Stimulated activated naive B cell treated with anti-CD40 and anti-IgM and Interleukin-4, amounts not matched to agents 10 μg/mL and 1 μg/mL and 100 μg/mL, for 72 hours (primary cell): ENCODE results near the gene FARP1.
A peak's percentile ranks its signal among the peaks of the same experiment; 100 is the strongest.

Source experiments
- ATAC-seq, 2 donors: fragments of 150-1000 bp; cut with Tn5 transposase; replicated peaks; 2 replicates each; pipeline ENCODE4 v1.10.0; 2021; ENCODE audit warnings: moderate library complexity in 1 of 2
- DNase-seq: peaks from one replicate; pipeline ENCODE4 v3.0.0; 2021
- H3K27ac Mint-ChIP-seq: one replicate; pipeline ENCODE4 v1.8.0; 2022; ENCODE audit warnings: mild to moderate bottlenecking, mixed read lengths
- H3K27me3 Mint-ChIP-seq, 2 donors: one replicate each; pipeline ENCODE4 v1.8.0; 2022; ENCODE audit warnings: mixed read lengths in 2 of 2
- H3K36me3 Mint-ChIP-seq, 2 donors: one replicate each; pipeline ENCODE4 v1.8.0; 2022; ENCODE audit warnings: mixed read lengths in 2 of 2, mild to moderate bottlenecking in 1 of 2
- H3K4me1 Mint-ChIP-seq, 2 donors: one replicate each; pipeline ENCODE4 v1.8.0; 2022; ENCODE audit warnings: mixed read lengths in 2 of 2, mild to moderate bottlenecking in 1 of 2
- H3K4me3 Mint-ChIP-seq, 2 donors: one replicate each; pipeline ENCODE4 v1.8.0; 2022; ENCODE audit warnings: mild to moderate bottlenecking in 2 of 2, mixed read lengths in 2 of 2, moderate library complexity in 1 of 2
- H3K9me3 Mint-ChIP-seq, 2 donors: one replicate each; pipeline ENCODE4 v1.8.0; 2022; ENCODE audit warnings: mixed read lengths in 2 of 2, mild to moderate bottlenecking in 1 of 2

FARP1 gene

GRCh38 chr13:98443329-98443728 is 300.4 kb downstream of the FARP1 start:
- peaks cover 21 to 43% of the 10 kb centered on the region in 2 donors for H3K4me1 Mint-ChIP-seq
- no peaks in the 10 kb centered on the region for H3K9me3 Mint-ChIP-seq
- peak overlapping the region; percentile 67 for H3K27ac Mint-ChIP-seq
- DNase-seq (no peak), ATAC-seq (no peak)
- H3K4me3 Mint-ChIP-seq: peak overlapping the region in 1 of 2 donors; percentile 47
- H3K36me3 Mint-ChIP-seq: peaks cover 4 to 13% of the 10 kb centered on the region in 2 donors
- H3K27me3 Mint-ChIP-seq: no peaks in the 10 kb centered on the region

DNA sequence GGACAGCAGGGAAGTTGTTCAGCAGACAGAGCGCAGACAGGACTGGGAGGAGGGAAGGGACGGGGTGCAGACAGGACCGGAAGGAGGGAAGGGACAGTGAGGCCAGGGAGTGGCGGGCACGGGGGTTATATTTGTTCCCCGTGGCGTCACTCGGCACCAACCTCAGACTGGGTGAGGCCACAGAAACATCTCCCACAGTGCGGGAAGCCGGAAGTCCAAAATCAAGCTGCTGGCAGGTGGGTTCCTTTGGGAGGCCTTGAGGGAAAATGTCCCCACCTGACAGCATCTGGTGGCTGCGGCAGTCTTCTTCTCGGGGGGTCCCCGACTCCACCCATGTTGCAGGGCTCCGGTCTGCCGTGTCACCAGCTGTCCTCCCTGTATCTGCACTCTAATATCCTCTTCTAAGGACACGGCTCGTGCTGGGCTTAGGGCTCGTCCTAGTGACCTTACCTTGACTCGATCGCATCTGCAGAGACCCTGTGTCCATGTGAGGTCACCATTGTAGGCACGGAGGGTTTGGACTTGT is 301.0 kb downstream of the FARP1 start:
- H3K4me1 Mint-ChIP-seq: peaks cover 21 to 46% of the 10 kb centered on the region in 2 donors
- DNase-seq (no peak), ATAC-seq (no peak)
- no peaks in the 10 kb centered on the region for H3K9me3 Mint-ChIP-seq
- H3K27me3 Mint-ChIP-seq: no peaks in the 10 kb centered on the region
- H3K4me3 Mint-ChIP-seq: peak overlapping the region in 1 of 2 donors; percentile 7
- no peak overlapping the region for H3K27ac Mint-ChIP-seq
- H3K36me3 Mint-ChIP-seq: peaks cover 5 to 19% of the 10 kb centered on the region in 2 donors

DNA sequence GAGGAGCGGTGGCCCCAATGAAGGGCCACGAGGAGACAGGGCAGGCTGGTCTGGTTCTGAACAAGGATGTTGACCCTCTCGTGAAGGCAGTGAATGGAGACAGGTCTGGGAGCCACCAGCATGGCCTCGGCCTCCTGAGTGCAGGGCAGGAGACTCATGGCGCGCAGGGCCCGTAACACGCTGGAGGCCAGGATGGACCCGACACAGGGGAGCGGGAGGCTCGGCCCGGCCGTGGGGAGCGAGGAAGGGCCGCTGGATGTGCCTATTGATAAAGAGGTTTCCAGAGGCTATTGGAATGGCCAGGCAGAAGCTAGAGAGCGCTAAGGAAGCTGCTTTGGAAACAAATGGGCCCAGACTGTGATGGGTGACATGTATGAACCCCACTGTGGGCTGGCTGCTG is 301.5 kb downstream of the FARP1 start:
- peak overlapping the region; percentile 6 for H3K27ac Mint-ChIP-seq
- DNase-seq (no peak), ATAC-seq (no peak)
- H3K4me1 Mint-ChIP-seq: peaks cover 21 to 49% of the 10 kb centered on the region in 2 donors
- H3K36me3 Mint-ChIP-seq: peaks cover 9 to 22% of the 10 kb centered on the region in 2 donors
- peak overlapping the region in 1 of 2 donors; percentile 7 for H3K4me3 Mint-ChIP-seq
- no peaks in the 10 kb centered on the region for H3K27me3 Mint-ChIP-seq
- H3K9me3 Mint-ChIP-seq: no peaks in the 10 kb centered on the region

DNA sequence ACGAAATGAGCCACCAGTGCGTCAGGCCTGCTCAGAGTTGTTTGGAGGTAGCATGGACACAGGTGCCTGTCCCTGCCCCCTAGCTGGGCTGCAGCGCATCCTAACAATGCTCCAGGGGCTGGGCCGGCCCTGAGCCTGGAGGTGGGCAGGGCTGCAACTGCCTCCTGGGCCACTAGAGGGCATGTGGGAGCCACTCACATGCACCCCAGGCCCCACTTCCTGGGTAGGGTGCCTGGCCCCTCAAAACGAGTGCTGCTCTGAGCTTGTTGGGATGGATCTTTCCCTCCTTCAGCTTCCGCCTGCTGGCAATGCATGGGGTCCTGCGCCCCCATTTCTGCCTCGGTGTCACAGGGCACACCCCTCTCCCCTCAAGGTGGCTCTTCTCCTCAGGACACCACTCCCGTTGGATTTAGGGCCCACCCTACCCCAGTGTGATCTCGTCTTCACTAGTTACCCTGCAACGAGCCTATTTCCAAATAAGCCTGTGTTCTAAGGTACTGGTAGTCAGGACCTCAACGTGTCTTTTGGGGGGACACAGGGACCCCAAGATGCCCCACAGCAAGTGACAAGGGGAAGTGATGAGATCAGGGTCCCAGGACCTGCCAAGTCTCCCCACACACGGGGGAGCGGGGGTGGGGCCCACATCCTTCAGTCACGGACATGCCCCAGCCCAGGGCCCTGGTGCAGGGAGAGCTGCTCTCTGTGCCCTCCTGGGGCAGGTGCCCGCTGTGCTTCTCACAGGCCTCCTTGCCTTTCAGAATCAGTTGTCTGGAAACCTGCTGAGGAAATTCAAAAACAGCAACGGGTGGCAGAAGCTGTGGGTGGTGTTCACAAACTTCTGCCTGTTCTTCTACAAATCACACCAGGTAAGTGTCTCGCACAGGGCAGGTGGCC is 302.7 kb downstream of the FARP1 start:
- ATAC-seq (peak; percentile 90), DNase-seq (peak; percentile 52)
- Mint-ChIP-seq H3K9me3 (no peaks in the 10 kb centered on the region), H3K4me1 (peaks cover 21 to 50% of the 10 kb centered on the region in 2 donors), H3K27me3 (no peaks in the 10 kb centered on the region), H3K27ac (peak overlapping the region; percentile 84), H3K36me3 (peaks cover 10 to 24% of the 10 kb centered on the region in 2 donors), H3K4me3 (peak overlapping the region; percentile 44 to 67)

DNA sequence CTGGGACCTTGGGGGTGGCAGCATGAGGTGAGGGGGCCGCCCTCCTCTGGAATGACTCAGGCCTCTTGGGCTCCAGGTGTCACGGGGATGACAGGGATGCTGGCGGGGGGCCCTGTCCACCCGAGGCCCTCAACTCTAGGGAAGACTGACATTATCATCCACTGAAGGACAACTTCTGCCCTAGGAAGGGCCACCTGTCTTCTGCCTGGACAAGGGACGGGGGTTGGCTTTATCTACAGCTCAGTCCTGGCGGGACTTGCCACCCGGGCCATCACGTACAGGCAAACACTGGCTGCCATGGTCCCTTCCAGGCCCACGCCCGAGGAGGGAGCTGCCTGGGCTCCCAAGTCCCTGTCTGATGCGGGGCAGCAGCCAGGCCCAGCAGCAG is 303.3 kb downstream of the FARP1 start:
- Mint-ChIP-seq H3K27me3 (no peaks in the 10 kb centered on the region), H3K9me3 (no peaks in the 10 kb centered on the region), H3K36me3 (peaks cover 10 to 26% of the 10 kb centered on the region in 2 donors), H3K4me3 (peak overlapping the region in 1 of 2 donors; percentile 10), H3K4me1 (peaks cover 19 to 49% of the 10 kb centered on the region in 2 donors), H3K27ac (peak overlapping the region; percentile 84)
- DNase-seq (no peak), ATAC-seq (peak; percentile 3 to 5)

DNA sequence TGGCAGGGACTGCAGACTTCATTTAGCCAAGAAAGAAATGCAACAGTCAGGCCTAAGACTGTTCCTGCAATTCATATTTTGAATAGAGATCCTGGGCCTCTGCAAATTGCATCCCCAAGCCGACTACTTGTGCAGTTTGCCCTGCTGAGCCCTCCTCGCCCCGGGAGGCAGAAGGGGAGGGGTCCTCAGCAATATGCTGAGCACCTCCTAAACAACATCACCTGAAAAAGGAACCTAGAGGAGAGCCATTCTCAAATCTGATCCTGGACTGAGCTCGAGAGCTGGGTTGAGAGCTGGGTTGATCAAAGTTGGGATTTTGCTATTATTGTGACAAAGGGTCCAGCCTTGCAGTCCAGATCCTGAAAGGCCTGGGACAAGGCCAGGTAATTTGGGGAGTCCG is 304.2 kb downstream of the FARP1 start:
- ATAC-seq (no peak), DNase-seq (no peak)
- Mint-ChIP-seq H3K36me3 (peaks cover 19 to 35% of the 10 kb centered on the region in 2 donors), H3K4me3 (peak overlapping the region in 1 of 2 donors; percentile 2), H3K27ac (peak overlapping the region; percentile 80), H3K4me1 (peaks cover 19 to 50% of the 10 kb centered on the region in 2 donors), H3K27me3 (no peaks in the 10 kb centered on the region), H3K9me3 (no peaks in the 10 kb centered on the region)

- Mint-ChIP-seq H3K9me3 (no peaks in the 10 kb centered on the region), H3K4me1 (peaks cover 19 to 50% of the 10 kb centered on the region in 2 donors), H3K4me3 (no peak overlapping the region), H3K27ac (peak overlapping the region; percentile 80), H3K36me3 (peaks cover 24 to 41% of the 10 kb centered on the region in 2 donors), H3K27me3 (no peaks in the 10 kb centered on the region)
- DNase-seq (no peak), ATAC-seq (no peak)
Measured at GRCh38 chr13:98447881-98448641, 305.2 kb downstream of the FARP1 start.

- Mint-ChIP-seq H3K27ac (peak overlapping the region; percentile 70), H3K27me3 (no peaks in the 10 kb centered on the region)
Measured at GRCh38 chr13:98448642-98448928, 305.7 kb downstream of the FARP1 start.

GRCh38 chr13:98449273-98449672 is 306.4 kb downstream of the FARP1 start:
- Mint-ChIP-seq H3K4me1 (peaks cover 13 to 47% of the 10 kb centered on the region in 2 donors), H3K9me3 (no peaks in the 10 kb centered on the region), H3K4me3 (no peak overlapping the region), H3K27me3 (no peaks in the 10 kb centered on the region), H3K36me3 (peaks cover 22 to 47% of the 10 kb centered on the region in 2 donors), H3K27ac (peak overlapping the region; percentile 42)
- ATAC-seq: no peak
- no peak for DNase-seq

More at GRCh38 chr13:98448642-98448928, 305.7 kb downstream of the FARP1 start:
- Mint-ChIP-seq H3K4me3 (no peak overlapping the region), H3K9me3 (no peaks in the 10 kb centered on the region), H3K4me1 (peaks cover 16 to 50% of the 10 kb centered on the region in 2 donors), H3K36me3 (peaks cover 23 to 43% of the 10 kb centered on the region in 2 donors)
- no peak for DNase-seq
- ATAC-seq: no peak

DNA sequence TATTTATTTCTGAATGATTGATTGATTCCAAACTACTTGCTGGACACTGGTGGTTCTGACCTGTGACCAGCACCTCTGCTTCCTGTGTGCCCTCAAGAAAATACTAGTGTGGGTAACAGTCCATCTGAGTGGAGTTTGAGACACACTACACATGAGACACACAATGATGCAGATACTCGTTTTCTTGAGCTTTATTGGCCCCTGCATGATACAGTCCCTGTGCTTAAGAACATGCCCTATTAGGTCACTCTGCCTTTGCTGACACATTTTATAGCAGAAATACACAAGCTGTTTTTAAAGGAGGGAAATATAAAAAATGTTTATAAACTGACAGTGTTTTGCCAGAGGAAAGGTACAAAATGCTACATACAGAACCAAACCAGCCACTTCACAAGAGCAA is 307.1 kb downstream of the FARP1 start:
- no peak overlapping the region for H3K27ac Mint-ChIP-seq
- H3K4me1 Mint-ChIP-seq: peaks cover 9 to 41% of the 10 kb centered on the region in 2 donors
- ATAC-seq: no peak
- no peak for DNase-seq
- H3K4me3 Mint-ChIP-seq: no peak overlapping the region
- H3K27me3 Mint-ChIP-seq: no peaks in the 10 kb centered on the region
- H3K36me3 Mint-ChIP-seq: peaks cover 28 to 54% of the 10 kb centered on the region in 2 donors
- no peaks in the 10 kb centered on the region for H3K9me3 Mint-ChIP-seq

DNA sequence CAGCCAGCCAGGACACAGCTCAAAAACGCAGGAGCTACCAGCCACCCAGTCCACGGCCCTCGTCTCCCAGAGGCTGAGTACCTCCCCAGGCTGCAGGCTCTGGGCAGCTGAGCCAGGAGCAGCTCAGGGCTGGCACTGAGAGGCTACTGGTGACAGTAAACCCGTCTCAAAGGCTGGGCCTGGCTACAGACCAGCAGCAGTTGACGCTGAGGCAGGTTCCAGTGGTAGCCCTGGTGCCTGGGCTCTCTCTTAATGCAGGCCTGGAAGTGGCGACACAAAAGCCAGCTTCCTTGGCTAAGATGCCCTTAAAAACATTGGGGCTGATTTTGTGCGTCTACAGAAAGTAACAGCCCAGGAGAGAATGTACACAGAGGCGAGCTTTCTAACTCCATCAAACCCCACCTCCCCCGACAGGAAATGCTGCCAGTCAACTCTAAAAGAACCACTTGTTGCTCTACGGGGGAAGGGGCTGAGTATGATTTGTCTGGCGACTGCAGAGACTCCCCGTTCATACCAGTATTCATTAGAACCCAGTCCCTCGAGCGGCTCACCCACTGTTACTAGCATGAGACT is 307.7 kb downstream of the FARP1 start:
- ATAC-seq (no peak), DNase-seq (no peak)
- Mint-ChIP-seq H3K4me1 (peaks cover 4 to 35% of the 10 kb centered on the region in 2 donors), H3K36me3 (peaks cover 34 to 60% of the 10 kb centered on the region in 2 donors), H3K4me3 (no peak overlapping the region), H3K27me3 (no peaks in the 10 kb centered on the region), H3K9me3 (no peaks in the 10 kb centered on the region), H3K27ac (no peak overlapping the region)

DNA sequence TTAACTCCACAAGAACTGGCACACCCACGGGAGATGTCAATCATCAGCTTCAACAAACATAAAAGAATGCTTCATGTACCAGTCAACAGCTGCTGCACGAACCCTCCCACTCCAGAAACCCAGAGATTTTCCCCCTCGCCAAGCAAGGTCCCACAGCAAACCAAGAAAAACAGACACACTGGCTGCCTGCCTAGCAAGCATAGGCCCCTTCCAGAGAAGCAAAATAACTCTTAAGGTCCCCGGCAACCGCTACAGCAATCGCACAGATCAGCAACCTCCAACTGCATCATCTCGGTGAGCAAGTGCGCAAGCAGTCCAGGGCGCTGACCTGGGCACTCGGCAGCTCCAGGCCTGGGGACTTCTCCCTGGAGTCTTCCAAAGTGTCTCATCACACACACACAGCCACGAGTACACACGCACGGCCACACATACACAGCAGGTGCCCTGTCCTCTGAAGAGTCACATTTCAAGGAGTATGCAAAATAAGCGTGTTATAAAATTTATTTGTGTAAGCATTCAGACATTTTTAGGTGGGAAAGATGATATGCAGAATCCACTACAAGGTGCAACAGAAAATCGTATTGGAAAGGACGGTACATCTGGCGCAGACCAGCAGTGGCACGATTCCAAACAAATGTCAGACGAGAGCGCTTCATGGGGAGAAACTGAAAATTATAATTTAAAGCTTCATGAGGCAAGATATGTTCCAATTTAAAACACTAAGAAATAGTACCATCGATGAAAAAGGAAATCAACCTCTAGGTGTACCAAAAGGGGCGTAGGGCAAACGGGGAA is 309.0 kb downstream of the FARP1 start:
- Mint-ChIP-seq H3K36me3 (peaks cover 35 to 67% of the 10 kb centered on the region in 2 donors), H3K4me3 (no peak overlapping the region), H3K9me3 (no peaks in the 10 kb centered on the region), H3K27ac (peak overlapping the region; percentile 91), H3K27me3 (no peaks in the 10 kb centered on the region), H3K4me1 (peaks cover 0 to 23% of the 10 kb centered on the region in 2 donors)
- DNase-seq (no peak), ATAC-seq (no peak)
